ENCODE data around the gene SORL1. TPM values are rescaled to one million over a fixed set of nuclear protein-coding genes. Genes with fewer than 3 reads are reported as not detected.

Gene SORL1
- total and polyA plus RNA-seq, 2 donors from 2014 or later = 15.2 to 74.2 TPM

DNA sequence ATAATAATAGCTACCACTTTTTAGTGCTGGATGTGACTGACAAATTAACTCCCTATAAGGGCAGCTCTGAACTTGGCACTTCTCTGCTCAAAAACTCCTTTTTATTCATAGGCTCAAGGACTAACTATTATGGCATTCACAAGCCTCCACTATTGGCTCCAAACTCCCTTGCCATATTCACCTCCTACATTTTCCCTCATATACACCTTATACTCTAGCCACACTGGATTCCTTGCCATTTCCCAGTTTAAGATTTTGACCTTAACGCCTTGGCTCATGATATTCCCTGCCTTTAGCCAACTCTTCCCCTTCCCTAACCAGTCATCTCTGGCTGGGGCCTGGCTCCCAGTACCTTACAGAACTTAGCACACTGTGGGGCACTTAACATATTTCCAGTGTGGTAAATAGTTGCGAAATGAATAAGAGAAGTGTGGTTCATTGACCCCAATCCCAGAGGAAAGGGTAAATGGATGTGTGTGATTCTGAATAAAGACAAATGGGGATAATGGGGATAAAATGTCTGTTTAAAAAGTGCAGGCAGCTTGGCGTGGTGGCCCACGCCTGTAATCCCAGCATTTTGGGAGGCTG is 40.0 kb upstream of the SORL1 start:
- TF ChIP-seq, protein P1, sequence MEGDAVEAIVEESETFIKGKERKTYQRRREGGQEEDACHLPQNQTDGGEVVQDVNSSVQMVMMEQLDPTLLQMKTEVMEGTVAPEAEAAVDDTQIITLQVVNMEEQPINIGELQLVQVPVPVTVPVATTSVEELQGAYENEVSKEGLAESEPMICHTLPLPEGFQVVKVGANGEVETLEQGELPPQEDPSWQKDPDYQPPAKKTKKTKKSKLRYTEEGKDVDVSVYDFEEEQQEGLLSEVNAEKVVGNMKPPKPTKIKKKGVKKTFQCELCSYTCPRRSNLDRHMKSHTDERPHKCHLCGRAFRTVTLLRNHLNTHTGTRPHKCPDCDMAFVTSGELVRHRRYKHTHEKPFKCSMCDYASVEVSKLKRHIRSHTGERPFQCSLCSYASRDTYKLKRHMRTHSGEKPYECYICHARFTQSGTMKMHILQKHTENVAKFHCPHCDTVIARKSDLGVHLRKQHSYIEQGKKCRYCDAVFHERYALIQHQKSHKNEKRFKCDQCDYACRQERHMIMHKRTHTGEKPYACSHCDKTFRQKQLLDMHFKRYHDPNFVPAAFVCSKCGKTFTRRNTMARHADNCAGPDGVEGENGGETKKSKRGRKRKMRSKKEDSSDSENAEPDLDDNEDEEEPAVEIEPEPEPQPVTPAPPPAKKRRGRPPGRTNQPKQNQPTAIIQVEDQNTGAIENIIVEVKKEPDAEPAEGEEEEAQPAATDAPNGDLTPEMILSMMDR (IDR thresholded peaks at IDR 0.05; ENCODE audit: borderline replicate concordance, extremely low read depth, insufficient read depth) = no peak
- intact Hi-C loops (cut with DNase I) = no loop called here
- DNase-seq = no peak

DNA sequence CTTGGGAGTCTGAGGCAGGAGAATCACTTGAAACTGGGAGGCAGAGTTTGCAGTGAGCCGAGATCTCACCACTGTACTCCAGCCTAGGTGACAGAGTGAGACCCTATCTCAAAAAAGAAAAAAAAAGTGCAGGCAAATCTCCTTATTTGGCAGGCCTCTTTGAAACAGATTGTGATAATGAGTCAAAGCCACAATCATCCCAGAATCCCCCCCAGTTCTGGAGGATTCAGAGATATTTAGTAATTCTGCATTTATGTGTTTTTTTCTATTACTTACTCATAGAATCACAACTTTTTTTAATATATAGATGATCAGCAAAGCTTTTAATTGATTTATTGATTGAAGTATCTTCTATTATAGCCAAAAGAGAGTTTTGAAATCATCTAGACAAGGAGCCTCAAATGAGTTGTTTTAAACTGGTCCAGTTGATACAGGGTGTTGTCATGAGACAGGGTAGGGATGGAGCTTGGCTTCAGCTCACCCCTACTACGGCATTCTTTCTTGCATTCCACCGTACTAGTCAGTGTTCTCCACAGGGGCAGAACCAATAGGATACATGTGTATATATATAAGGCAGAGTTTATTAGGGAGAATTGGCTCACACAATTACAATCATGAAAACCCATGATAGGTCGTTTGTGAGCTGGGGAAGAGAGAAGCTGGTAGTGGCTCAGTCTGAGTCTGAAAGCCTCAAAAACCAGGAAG is 39.3 kb upstream of the SORL1 start:
- Histone ChIP-seq H3K36me3 (ENCODE audit: control insufficient read depth in 2 of 3, insufficient read depth in 3 of 3, low read length in 3 of 3) (no peaks in the 10 kb centered on the region), H3K9me3 (ENCODE audit: control insufficient read depth in 2 of 3, insufficient read depth in 1 of 3, low read length in 3 of 3) (no peaks in the 10 kb centered on the region), H3K27me3 (ENCODE audit: control insufficient read depth, insufficient read depth, low read length) (no peaks in the 10 kb centered on the region), H3K27ac (ENCODE audit: low read depth in 2 of 2, low read length in 2 of 2) (no peak overlapping the region), H3K4me3 (ENCODE audit: low read length in 3 of 3) (no peak overlapping the region), H3K9ac (ENCODE audit: low read length in 3 of 3) (no peak overlapping the region), H3K4me1 (ENCODE audit: control insufficient read depth in 2 of 3, insufficient read depth in 2 of 3, low read depth in 1 of 3, low read length in 3 of 3) (peaks cover 0 to 6% (median 0%) of the 10 kb centered on the region in 3 donors)
- DNase-seq (no peak), FAIRE-seq (no peak)
- TF ChIP-seq, protein P1 (IDR thresholded peaks at IDR 0.05; ENCODE audit: borderline replicate concordance, extremely low read depth, insufficient read depth) = no peak
- intact Hi-C loops (cut with DNase I) = no loop called here

More for the DNA sequence above, 40.0 kb upstream of the SORL1 start:
- H3K27me3 ChIP-seq (ENCODE audit: control insufficient read depth, insufficient read depth, low read length) = no peaks in the 10 kb centered on the region
- H3K27ac ChIP-seq (ENCODE audit: low read depth in 2 of 2, low read length in 2 of 2) = no peak overlapping the region
- H3K36me3 ChIP-seq (ENCODE audit: control insufficient read depth in 2 of 3, insufficient read depth in 3 of 3, low read length in 3 of 3) = no peaks in the 10 kb centered on the region
- no peaks in the 10 kb centered on the region for H3K9me3 ChIP-seq (ENCODE audit: control insufficient read depth in 2 of 3, insufficient read depth in 1 of 3, low read length in 3 of 3)
- no peak overlapping the region for H3K9ac ChIP-seq (ENCODE audit: low read length in 3 of 3)
- no peak for FAIRE-seq
- peaks cover 0 to 3% (median 0%) of the 10 kb centered on the region in 3 donors for H3K4me1 ChIP-seq (ENCODE audit: control insufficient read depth in 2 of 3, insufficient read depth in 2 of 3, low read depth in 1 of 3, low read length in 3 of 3)
- no peak overlapping the region for H3K4me3 ChIP-seq (ENCODE audit: low read length in 3 of 3)

DNA sequence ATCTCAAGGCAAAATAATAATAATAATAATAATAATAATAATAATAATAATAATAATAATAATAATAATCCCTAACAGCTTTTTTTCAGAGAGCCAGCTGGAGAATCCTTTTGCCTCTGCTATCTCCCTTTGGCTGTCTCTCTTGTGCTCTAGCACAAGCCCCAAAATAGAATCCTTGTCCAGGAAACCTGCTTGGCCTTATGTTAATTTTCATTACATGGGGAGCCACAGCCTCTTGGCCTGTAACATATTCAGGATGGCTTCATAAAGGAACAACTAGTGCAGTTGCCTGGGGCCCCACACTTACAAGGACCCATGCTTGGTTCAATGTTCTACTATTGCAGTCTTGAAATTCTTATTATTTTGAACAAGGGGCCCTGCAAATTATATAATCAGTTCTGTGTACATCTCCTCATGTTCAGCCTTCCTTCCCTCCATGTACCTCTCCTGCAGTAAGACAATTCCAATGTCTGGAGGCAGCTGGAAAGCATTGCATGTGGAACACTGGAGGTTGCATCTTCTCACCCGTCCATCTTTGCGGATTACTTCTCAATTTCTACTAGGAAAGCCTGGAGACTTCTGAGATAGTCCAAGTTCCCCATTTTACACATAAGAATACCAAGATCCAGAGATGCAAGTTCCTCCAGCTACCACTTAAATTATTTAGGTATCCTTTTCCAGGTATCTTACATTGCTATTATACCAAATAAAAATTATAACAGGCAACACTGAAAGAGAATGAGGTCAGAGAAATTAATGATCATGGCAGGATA is 37.8 kb upstream of the SORL1 start:
- no peak overlapping the region for H3K4me3 ChIP-seq (ENCODE audit: low read length in 3 of 3)
- H3K9me3 ChIP-seq (ENCODE audit: control insufficient read depth in 2 of 3, insufficient read depth in 1 of 3, low read length in 3 of 3) = no peaks in the 10 kb centered on the region
- peaks cover 0 to 9% (median 0%) of the 10 kb centered on the region in 3 donors for H3K4me1 ChIP-seq (ENCODE audit: control insufficient read depth in 2 of 3, insufficient read depth in 2 of 3, low read depth in 1 of 3, low read length in 3 of 3)
- DNase-seq (no peak), FAIRE-seq (no peak)
- no peak overlapping the region for H3K27ac ChIP-seq (ENCODE audit: low read depth in 2 of 2, low read length in 2 of 2)
- no peak overlapping the region for H3K9ac ChIP-seq (ENCODE audit: low read length in 3 of 3)
- H3K27me3 ChIP-seq (ENCODE audit: control insufficient read depth, insufficient read depth, low read length) = no peaks in the 10 kb centered on the region
- intact Hi-C loops (cut with DNase I) = no loop called here
- no peaks in the 10 kb centered on the region for H3K36me3 ChIP-seq (ENCODE audit: control insufficient read depth in 2 of 3, insufficient read depth in 3 of 3, low read length in 3 of 3)
- TF ChIP-seq, protein P1 (IDR thresholded peaks at IDR 0.05; ENCODE audit: borderline replicate concordance, extremely low read depth, insufficient read depth) = no peak
